ENCODE results near the gene KCNH5. TPM values are rescaled to one million over a fixed set of nuclear protein-coding genes. Genes with fewer than 3 reads are reported as not detected.

KCNH5 gene
- polyA plus RNA-seq, 1 donor (not counting 4 experiments of a cell fraction or from before 2014, with no cell fraction given) = 0.04 TPM

DNA sequence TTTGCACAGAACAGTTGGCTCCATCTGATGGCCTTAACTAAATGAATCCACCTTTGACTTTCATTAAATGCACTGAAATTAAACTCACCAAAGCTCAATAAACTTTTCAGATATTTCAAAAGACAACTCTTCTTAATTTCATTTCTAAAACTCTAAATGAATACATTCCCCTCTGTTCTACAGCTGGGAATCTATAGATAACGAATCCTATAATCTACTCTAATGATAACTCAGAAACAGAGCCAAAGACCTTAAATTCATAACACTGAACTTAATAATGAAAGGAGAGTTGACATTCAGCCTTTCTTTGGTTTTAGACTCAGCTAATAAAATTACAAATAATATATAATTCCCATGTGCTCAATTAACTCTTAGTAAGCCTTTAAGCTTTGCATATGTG is 150.5 kb downstream of the KCNH5 start:
- no peak overlapping the region for H3K4me3 ChIP-seq (ENCODE audit: control insufficient read depth in 2 of 3, extremely low read depth in 1 of 3, insufficient read depth in 2 of 3, low read depth in 1 of 3, low read length in 3 of 3)

DNA sequence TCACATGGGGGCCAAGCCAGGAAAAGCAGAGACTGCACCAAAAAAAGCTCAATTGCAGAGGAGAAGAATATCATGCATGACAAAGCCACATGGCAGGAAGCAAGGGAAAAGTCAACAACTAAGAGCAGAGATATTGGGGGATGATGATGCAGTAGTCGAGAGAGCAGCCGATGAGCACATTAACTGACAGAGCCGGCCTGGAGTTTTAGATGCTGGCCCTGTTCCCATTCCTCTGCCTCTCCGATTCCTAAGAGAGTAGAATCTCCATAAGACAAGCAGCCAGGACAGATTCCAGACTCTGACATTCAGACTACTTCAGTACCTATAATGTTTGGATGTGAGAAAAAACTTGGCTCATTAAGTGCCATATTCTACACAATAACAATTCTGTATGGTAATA is 155.9 kb downstream of the KCNH5 start:
- Histone ChIP-seq H4K20me1 (ENCODE audit: control insufficient read depth, extremely low read depth, insufficient read depth, low read length) (no peaks in the 10 kb centered on the region), H3K4me3 (ENCODE audit: control insufficient read depth in 2 of 3, extremely low read depth in 1 of 3, insufficient read depth in 2 of 3, low read depth in 1 of 3, low read length in 3 of 3) (no peak overlapping the region), H3K27me3 (ENCODE audit: control insufficient read depth, extremely low read depth, insufficient read depth, low read length) (no peaks in the 10 kb centered on the region), H2AFZ (ENCODE audit: control insufficient read depth, low read length) (no peak overlapping the region), H3K36me3 (ENCODE audit: control insufficient read depth in 2 of 2, extremely low read depth in 1 of 2, insufficient read depth in 2 of 2, low read length in 2 of 2) (no peaks in the 10 kb centered on the region), H3K9me1 (ENCODE audit: control insufficient read depth, extremely low read depth, insufficient read depth, low read length) (no peaks in the 10 kb centered on the region), H3K9ac (ENCODE audit: control insufficient read depth, extremely low read depth, insufficient read depth, low read length) (no peak overlapping the region), H3K27ac (ENCODE audit: control insufficient read depth, insufficient read depth, low read length) (no peak overlapping the region), H3K4me1 (ENCODE audit: control insufficient read depth, extremely low read depth, insufficient read depth, low read length) (no peaks in the 10 kb centered on the region), H3K9me3 (ENCODE audit: control insufficient read depth, low read depth, low read length) (no peaks in the 10 kb centered on the region), H3K79me2 (ENCODE audit: control insufficient read depth, insufficient read depth, low read length) (no peaks in the 10 kb centered on the region), H3K4me2 (ENCODE audit: control insufficient read depth, extremely low read depth, insufficient read depth, low read depth, low read length) (no peak overlapping the region)
- no peak for FAIRE-seq
- no peak for DNase-seq (ENCODE audit: low read depth, low spot score)
- TF ChIP-seq, protein P1, sequence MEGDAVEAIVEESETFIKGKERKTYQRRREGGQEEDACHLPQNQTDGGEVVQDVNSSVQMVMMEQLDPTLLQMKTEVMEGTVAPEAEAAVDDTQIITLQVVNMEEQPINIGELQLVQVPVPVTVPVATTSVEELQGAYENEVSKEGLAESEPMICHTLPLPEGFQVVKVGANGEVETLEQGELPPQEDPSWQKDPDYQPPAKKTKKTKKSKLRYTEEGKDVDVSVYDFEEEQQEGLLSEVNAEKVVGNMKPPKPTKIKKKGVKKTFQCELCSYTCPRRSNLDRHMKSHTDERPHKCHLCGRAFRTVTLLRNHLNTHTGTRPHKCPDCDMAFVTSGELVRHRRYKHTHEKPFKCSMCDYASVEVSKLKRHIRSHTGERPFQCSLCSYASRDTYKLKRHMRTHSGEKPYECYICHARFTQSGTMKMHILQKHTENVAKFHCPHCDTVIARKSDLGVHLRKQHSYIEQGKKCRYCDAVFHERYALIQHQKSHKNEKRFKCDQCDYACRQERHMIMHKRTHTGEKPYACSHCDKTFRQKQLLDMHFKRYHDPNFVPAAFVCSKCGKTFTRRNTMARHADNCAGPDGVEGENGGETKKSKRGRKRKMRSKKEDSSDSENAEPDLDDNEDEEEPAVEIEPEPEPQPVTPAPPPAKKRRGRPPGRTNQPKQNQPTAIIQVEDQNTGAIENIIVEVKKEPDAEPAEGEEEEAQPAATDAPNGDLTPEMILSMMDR (optimal IDR thresholded peaks at IDR 0.05 in 1 of 3, IDR thresholded peaks at IDR 0.05 in 1 of 3, conservative IDR thresholded peaks at IDR 0.05 in 1 of 3; ENCODE audit: extremely low read depth in 1 of 3, insufficient read depth in 2 of 3, low read length in 3 of 3) = no peak
- no peak for TF ChIP-seq EZH2 (IDR thresholded peaks at IDR 0.05; ENCODE audit: low read length)
- dilution Hi-C loops (cut with MboI; ENCODE audit: extremely low pct_ligation_motif_present, low sequenced_read_pairs) = no loop called here

More for the DNA sequence above, 150.5 kb downstream of the KCNH5 start:
- H4K20me1 ChIP-seq (ENCODE audit: control insufficient read depth, extremely low read depth, insufficient read depth, low read length) = no peaks in the 10 kb centered on the region
- no peaks in the 10 kb centered on the region for H3K4me1 ChIP-seq (ENCODE audit: control insufficient read depth, extremely low read depth, insufficient read depth, low read length)
- H2AFZ ChIP-seq (ENCODE audit: control insufficient read depth, low read length) = no peak overlapping the region
- FAIRE-seq = no peak
- no peak overlapping the region for H3K27ac ChIP-seq (ENCODE audit: control insufficient read depth, insufficient read depth, low read length)
- no peak overlapping the region for H3K9ac ChIP-seq (ENCODE audit: control insufficient read depth, extremely low read depth, insufficient read depth, low read length)
- TF ChIP-seq, protein P1 (optimal IDR thresholded peaks at IDR 0.05 in 1 of 3, IDR thresholded peaks at IDR 0.05 in 1 of 3, conservative IDR thresholded peaks at IDR 0.05 in 1 of 3; ENCODE audit: extremely low read depth in 1 of 3, insufficient read depth in 2 of 3, low read length in 3 of 3) = no peak
- TF ChIP-seq EZH2 (IDR thresholded peaks at IDR 0.05; ENCODE audit: low read length) = no peak
- no peak for DNase-seq (ENCODE audit: low read depth, low spot score)
- no peaks in the 10 kb centered on the region for H3K27me3 ChIP-seq (ENCODE audit: control insufficient read depth, extremely low read depth, insufficient read depth, low read length)
- no peaks in the 10 kb centered on the region for H3K36me3 ChIP-seq (ENCODE audit: control insufficient read depth in 2 of 2, extremely low read depth in 1 of 2, insufficient read depth in 2 of 2, low read length in 2 of 2)
- no peaks in the 10 kb centered on the region for H3K9me1 ChIP-seq (ENCODE audit: control insufficient read depth, extremely low read depth, insufficient read depth, low read length)
- H3K4me2 ChIP-seq (ENCODE audit: control insufficient read depth, extremely low read depth, insufficient read depth, low read depth, low read length) = no peak overlapping the region
- no peaks in the 10 kb centered on the region for H3K79me2 ChIP-seq (ENCODE audit: control insufficient read depth, insufficient read depth, low read length)
- dilution Hi-C loops (cut with MboI; ENCODE audit: extremely low pct_ligation_motif_present, low sequenced_read_pairs) = no loop called here
- no peaks in the 10 kb centered on the region for H3K9me3 ChIP-seq (ENCODE audit: control insufficient read depth, low read depth, low read length)

Measured in keratinocyte (primary cell).